Measurements from ENCODE around the gene MMP15.

- no peak for TF ChIP-seq NFRKB (IDR thresholded peaks at IDR 0.05)
- TF ChIP-seq BHLHE40 (IDR thresholded peaks at IDR 0.05; ENCODE audit: borderline replicate concordance) = no peak
- no peak for TF ChIP-seq FOXA1 (IDR thresholded peaks at IDR 0.05)
- no peak for TF ChIP-seq FOXM1 (IDR thresholded peaks at IDR 0.05; ENCODE audit: borderline replicate concordance)
- no peak for TF ChIP-seq CTBP1 (IDR thresholded peaks at IDR 0.05; ENCODE audit: borderline replicate concordance)
- TF ChIP-seq SP1 (IDR thresholded peaks at IDR 0.05) = no peak
- TF ChIP-seq SUZ12 (IDR thresholded peaks at IDR 0.05) = no peak
- TF ChIP-seq L3MBTL2 (conservative IDR thresholded peaks at IDR 0.05) = no peak
- no peak for TF ChIP-seq ELF4 (IDR thresholded peaks at IDR 0.05)
- no peak for TF ChIP-seq FOXK2 (IDR thresholded peaks at IDR 0.05)
- TF ChIP-seq PKNOX1 (IDR thresholded peaks at IDR 0.05) = no peak
These were observed 69.4 kb downstream of the MMP15 start for GRCh38 chr16:58094791-58095574.
